Smooth muscle cell of the coronary artery (primary cell): ENCODE data around the gene DCAF17. TPM values are rescaled to one million over a fixed set of nuclear protein-coding genes. Genes with fewer than 3 reads are reported as not detected.

ENCODE experiments used
- total RNA-seq: library from RNA; depleted of rRNA; stranded (reverse); fragments of >200 nt; gene quantifications from 2 replicates; pipeline ENCODE4 v1.2.3, GENCODE V29; 2014; ENCODE audit warnings: low replicate concordance

DCAF17 gene, protein sequence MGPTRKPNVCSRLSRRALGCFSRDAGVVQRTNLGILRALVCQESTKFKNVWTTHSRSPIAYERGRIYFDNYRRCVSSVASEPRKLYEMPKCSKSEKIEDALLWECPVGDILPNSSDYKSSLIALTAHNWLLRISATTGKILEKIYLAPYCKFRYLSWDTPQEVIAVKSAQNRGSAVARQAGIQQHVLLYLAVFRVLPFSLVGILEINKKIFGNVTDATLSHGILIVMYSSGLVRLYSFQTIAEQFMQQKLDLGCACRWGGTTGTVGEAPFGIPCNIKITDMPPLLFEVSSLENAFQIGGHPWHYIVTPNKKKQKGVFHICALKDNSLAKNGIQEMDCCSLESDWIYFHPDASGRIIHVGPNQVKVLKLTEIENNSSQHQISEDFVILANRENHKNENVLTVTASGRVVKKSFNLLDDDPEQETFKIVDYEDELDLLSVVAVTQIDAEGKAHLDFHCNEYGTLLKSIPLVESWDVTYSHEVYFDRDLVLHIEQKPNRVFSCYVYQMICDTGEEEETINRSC
- 10.6 and 17.5 TPM in 2 replicates for total RNA-seq

DNA sequence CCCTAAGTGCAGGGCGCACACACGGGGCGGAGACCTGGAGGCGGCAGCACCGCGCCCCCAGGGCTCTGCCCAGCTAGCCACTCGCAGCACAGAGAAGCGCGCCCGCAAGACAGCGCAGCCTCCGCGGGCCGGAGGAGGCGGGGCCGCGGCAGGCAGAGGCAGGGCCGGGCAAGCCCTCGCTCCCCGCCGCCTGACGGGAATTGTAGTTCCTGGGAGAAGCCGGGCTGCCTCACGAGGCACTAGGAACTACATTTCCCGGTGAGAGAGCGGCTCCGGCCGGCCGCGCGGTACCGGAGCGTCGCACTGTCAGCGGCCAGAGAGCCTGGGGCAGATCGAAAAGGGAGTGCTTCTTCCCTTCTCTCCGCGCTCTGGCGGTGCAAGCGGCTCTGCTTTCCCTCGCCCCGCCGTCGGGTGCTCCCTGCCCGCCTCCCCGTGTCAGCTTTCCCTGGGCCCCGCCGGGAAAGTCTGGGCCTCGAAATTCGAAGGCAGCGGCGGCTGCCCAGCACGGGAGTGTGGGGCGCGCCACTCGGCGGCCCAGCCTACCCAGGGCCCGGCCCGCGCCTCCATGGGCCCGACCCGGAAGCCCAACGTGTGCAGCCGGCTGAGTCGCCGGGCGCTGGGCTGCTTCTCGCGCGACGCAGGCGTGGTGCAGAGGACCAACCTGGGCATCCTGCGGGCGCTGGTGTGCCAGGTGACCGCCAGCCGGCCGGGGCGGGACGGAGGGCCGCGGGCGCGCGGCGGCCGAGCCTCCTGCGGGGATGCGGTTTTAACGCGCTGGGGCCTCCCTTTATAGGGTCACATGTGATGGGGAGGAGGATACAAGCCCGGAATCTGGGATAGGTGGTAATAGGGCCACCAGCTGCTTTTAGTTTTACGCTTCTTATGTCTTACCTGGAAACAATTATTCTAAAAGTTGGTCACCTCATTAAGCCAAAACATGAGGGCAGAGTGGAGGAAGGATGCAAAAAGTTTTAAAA is at the start of gene DCAF17:
Gene DCAF17, plus strand, starts transcription at position 214 of the 977 bp plus-strand sequence. Its CDS starts 352 bp downstream, at position 566.

DNA sequence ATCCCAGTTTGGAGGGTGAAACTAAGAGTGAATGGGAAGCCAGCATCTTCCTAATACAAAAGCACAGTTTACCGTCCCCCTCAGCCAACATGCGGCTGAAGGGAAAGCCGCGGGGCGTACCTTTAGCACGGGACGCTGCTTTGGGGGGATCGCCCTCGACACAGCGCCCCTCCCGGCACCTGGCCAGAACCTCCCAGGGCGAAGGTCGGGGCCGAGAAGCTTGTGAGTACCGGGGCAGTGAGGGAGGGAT is 338 bp upstream of the DCAF17 start, which contains the start of gene METTL8:
Gene METTL8, minus strand, starts transcription at position 228 of the 250 bp plus-strand sequence. CDS start 41,805 bp downstream, outside the sequence.

DNA sequence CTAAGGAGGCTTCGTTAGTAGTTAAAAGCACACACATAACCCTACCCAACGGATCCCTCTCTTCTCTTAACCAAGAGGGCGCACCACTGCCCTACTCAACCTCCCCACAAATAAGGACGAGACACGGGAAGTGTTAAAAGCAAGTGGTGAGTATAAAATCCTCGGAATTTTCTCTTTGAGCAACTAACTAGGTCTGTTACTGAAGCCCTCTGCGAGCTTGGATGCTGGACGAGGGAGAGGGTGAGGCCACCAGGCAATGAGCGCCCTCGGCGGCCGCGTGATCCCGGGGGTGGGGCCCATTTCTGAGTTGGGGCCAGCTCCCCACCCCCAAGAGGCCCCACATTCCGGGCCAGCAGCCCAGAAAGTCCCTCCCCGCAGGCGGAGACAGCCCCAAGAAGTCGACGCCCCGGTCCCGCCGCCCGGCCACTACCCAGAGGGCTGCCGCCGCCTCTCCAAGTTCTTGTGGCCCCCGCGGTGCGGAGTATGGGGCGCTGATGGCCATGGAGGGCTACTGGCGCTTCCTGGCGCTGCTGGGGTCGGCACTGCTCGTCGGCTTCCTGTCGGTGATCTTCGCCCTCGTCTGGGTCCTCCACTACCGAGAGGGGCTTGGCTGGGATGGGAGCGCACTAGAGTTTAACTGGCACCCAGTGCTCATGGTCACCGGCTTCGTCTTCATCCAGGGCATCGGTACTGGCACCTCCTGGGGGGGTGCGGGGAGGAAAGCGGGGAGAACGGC is 88.2 kb downstream of the DCAF17 start, which contains the start of gene CYBRD1:
Gene CYBRD1, plus strand, starts transcription at position 423 of the 736 bp plus-strand sequence. Its CDS starts 72 bp downstream, at position 495.

Other genes with a start within 250 kb of the DCAF17 start
- 6.7 and 9.2 TPM in 2 replicates for gene METTL8, start 236 bp upstream of the DCAF17 start, total RNA-seq
- gene CYBRD1, start 88.2 kb downstream of the DCAF17 start, total RNA-seq, result 132 and 521 TPM in 2 replicates